PC-3 (cell line): ENCODE results near the gene USP48. TPM values are rescaled to one million over a fixed set of nuclear protein-coding genes. Genes with fewer than 3 reads are reported as not detected.
A peak's percentile ranks its signal among the peaks of the same experiment; 100 is the strongest.

ENCODE experiments used
- ATAC-seq: fragments of 200-7000 bp; cut with Tn5 transposase; 2 replicates; pipeline ENCODE4 v1.9.1; 2020; ENCODE audit warnings: mild to moderate bottlenecking, moderate library complexity
- BruUV-seq: library from RNA; stranded (reverse); fragments of 400-500 nt; replicated peaks from 2 replicates; lab custom pipeline; 2021; lab: Mats Ljungman, UMichigan
- CTCF ChIA-PET: fragments of 300-600 bp; sonication (Branson Sonifier 250); formaldehyde crosslinking; loops from one replicate; lab custom pipeline; 2022; ENCODE audit warnings: antibody characterized with exemption; lab: Charles Lee
- POLR2A ChIA-PET: fragments of 300-600 bp; sonication (Branson Sonifier 250); formaldehyde crosslinking; loops from one replicate; lab custom pipeline; 2022; ENCODE audit warnings: antibody characterized with exemption; ENCODE audit not compliant: unreplicated experiment; lab: Charles Lee
- DNase-seq: peaks from one replicate; pipeline ENCODE4 v3.0.0-alpha.2; 2015
- H2AFZ ChIP-seq: fragments of 300-600 bp; sonication (generic); 2 replicates; pipeline ENCODE4 v1.6.0; 2016; ENCODE audit warnings: antibody characterized with exemption, low read length
- H3F3A ChIP-seq: fragments of 300-600 bp; sonication (generic); one replicate; pipeline ENCODE4 v1.6.0; 2017; ENCODE audit warnings: antibody characterized with exemption, low read length, control low read depth, mild to moderate bottlenecking; ENCODE audit not compliant: unreplicated experiment
- H3K27ac ChIP-seq: fragments of 300-600 bp; sonication (generic); 2 replicates; pipeline ENCODE4 v1.5.1; 2016; ENCODE audit warnings: mild to moderate bottlenecking, low read length
- H3K27me3 ChIP-seq: fragments of 300-600 bp; sonication (generic); 2 replicates; pipeline ENCODE4 v1.6.1; 2016; ENCODE audit warnings: low read length, mixed read lengths
- H3K36me3 ChIP-seq: fragments of 300-600 bp; sonication (generic); 2 replicates; pipeline ENCODE4 v1.6.1; 2016; ENCODE audit warnings: low read depth, mixed run types, low read length, mixed read lengths
- H3K4me1 ChIP-seq: fragments of 300-600 bp; sonication (generic); 2 replicates; pipeline ENCODE4 v1.5.1; 2016; ENCODE audit warnings: low read length; ENCODE audit not compliant: insufficient read depth
- H3K4me2 ChIP-seq: fragments of 300-600 bp; sonication (generic); 2 replicates; pipeline ENCODE4 v1.6.0; 2016; ENCODE audit warnings: low read length
- H3K4me3 ChIP-seq: fragments of 300-600 bp; sonication (generic); 2 replicates; pipeline ENCODE4 v1.5.1; 2016; ENCODE audit warnings: mild to moderate bottlenecking, low read length, mixed read lengths
- H3K79me2 ChIP-seq: fragments of 300-600 bp; sonication (generic); 2 replicates; pipeline ENCODE4 v1.6.1; 2017; ENCODE audit warnings: low read length, mixed read lengths
- H3K9ac ChIP-seq: fragments of 300-600 bp; sonication (generic); 2 replicates; pipeline ENCODE4 v1.6.0; 2016; ENCODE audit warnings: mild to moderate bottlenecking, low read length
- H3K9me2 ChIP-seq: fragments of 300-600 bp; sonication (generic); replicated peaks from 2 replicates; pipeline ENCODE4 v1.6.1; 2016; ENCODE audit warnings: mixed run types, low read length, mixed read lengths
- H3K9me3 ChIP-seq: fragments of 300-600 bp; sonication (generic); 2 replicates; pipeline ENCODE4 v1.6.1; 2016; ENCODE audit warnings: low read length, mixed read lengths
- H4K20me1 ChIP-seq: fragments of 300-600 bp; sonication (generic); 2 replicates; pipeline ENCODE4 v1.6.1; 2016; ENCODE audit warnings: low read length, mixed read lengths
- EZH2 ChIP-seq: fragments of 300-600 bp; sonication (generic); IDR thresholded peaks from one replicate; pipeline ENCODE4 v1.6.1; 2017; ENCODE audit warnings: antibody characterized with exemption, mild to moderate bottlenecking, low read length; ENCODE audit not compliant: unreplicated experiment
- EZH2phosphoT487 ChIP-seq: fragments of 300-600 bp; sonication (generic); IDR thresholded peaks from 2 replicates; pipeline ENCODE4 v1.6.1; 2018; ENCODE audit warnings: mild to moderate bottlenecking, antibody characterized with exemption, low read length, borderline replicate concordance
- intact Hi-C: fragments of 100-400 bp; cut with micrococcal nuclease; formaldehyde crosslinking; loops from 2 replicates; pipeline ENCODE4 v1.9.0; 2023
- total RNA-seq: library from RNA; depleted of rRNA; stranded (reverse); fragments of >200 nt; gene quantifications from 2 replicates; pipeline ENCODE4 v1.2.3, GENCODE V29; 2014
- TF ChIP-seq, protein P1 (sequence below): fragments of 300-600 bp; sonication (generic); conservative IDR thresholded peaks from 2 replicates; pipeline ENCODE4 v1.5.1; 2017; ENCODE audit warnings: antibody characterized with exemption, low read depth, mild to moderate bottlenecking, low read length

Gene USP48
- total RNA-seq, 1 experiment from 2014 or later: 33.3 TPM

- TF ChIP-seq EZH2: no peak
- Histone ChIP-seq H4K20me1 (peaks cover 14% of the 10 kb centered on the region), H3K27ac (peak overlapping the region; percentile 99), H3K4me3 (peak overlapping the region; percentile 86), H3K9me2 (no peaks in the 10 kb centered on the region), H3K9me3 (no peaks in the 10 kb centered on the region), H3F3A (no peaks in the 10 kb centered on the region), H3K4me2 (peak overlapping the region; percentile 100), H3K27me3 (no peaks in the 10 kb centered on the region), H3K4me1 (peaks cover 28% of the 10 kb centered on the region), H3K9ac (peak overlapping the region; percentile 99), H3K36me3 (peaks cover 3% of the 10 kb centered on the region; the same call in 1 of the 2 replicates), H2AFZ (peak overlapping the region; percentile 98; the same call in 1 of the 2 replicates), H3K79me2 (peaks cover 38% of the 10 kb centered on the region)
- intact Hi-C loops: loop anchor here (2.0 to 10.0 kb wide), 3 partner anchors 33 to 181 kb away; partner anchors contain the start of gene HSPG2
- ChIA-PET POLR2A (interaction anchor here (0.7 to 0.8 kb wide), 2 partner anchors 241 to 334 kb away, joined by 3 to 6 read pairs; no protein-coding TSS in a partner anchor), CTCF (interaction anchor here (1.1 kb wide), 1 partner anchor 239 kb away, joined by 4 read pairs; no protein-coding TSS in a partner anchor)
- ATAC-seq (no peak; the same call in 1 of the 2 replicates), DNase-seq (no peak)
- BruUV-seq: no TSS peak
Measured at GRCh38 chr1:21783679-21784603, 992 bp upstream of the USP48 start.

- peak; percentile 21 for ATAC-seq
- peaks cover 26% of the 10 kb centered on the region for H3K4me1 ChIP-seq
- ChIA-PET POLR2A (interaction anchor here (0.5 to 0.6 kb wide), 2 partner anchors 12 to 190 kb away, joined by 9 to 15 read pairs; no protein-coding TSS in a partner anchor), CTCF (interaction anchor here (0.5 kb wide), 2 partner anchors 31 to 38 kb away, joined by 4 read pairs; no protein-coding TSS in a partner anchor)
- H3K27me3 ChIP-seq: no peaks in the 10 kb centered on the region
- TF ChIP-seq, protein P1, sequence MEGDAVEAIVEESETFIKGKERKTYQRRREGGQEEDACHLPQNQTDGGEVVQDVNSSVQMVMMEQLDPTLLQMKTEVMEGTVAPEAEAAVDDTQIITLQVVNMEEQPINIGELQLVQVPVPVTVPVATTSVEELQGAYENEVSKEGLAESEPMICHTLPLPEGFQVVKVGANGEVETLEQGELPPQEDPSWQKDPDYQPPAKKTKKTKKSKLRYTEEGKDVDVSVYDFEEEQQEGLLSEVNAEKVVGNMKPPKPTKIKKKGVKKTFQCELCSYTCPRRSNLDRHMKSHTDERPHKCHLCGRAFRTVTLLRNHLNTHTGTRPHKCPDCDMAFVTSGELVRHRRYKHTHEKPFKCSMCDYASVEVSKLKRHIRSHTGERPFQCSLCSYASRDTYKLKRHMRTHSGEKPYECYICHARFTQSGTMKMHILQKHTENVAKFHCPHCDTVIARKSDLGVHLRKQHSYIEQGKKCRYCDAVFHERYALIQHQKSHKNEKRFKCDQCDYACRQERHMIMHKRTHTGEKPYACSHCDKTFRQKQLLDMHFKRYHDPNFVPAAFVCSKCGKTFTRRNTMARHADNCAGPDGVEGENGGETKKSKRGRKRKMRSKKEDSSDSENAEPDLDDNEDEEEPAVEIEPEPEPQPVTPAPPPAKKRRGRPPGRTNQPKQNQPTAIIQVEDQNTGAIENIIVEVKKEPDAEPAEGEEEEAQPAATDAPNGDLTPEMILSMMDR: peak; percentile 35; the same call in 1 of the 2 replicates
- TF ChIP-seq EZH2phosphoT487: no peak
- no peaks in the 10 kb centered on the region for H3K9me3 ChIP-seq
- peak overlapping the region; percentile 99 for H3K27ac ChIP-seq
- no peaks in the 10 kb centered on the region for H3K9me2 ChIP-seq
- H3K4me2 ChIP-seq: peak overlapping the region; percentile 100
- no peaks in the 10 kb centered on the region for H3F3A ChIP-seq
- H3K4me3 ChIP-seq: peak overlapping the region; percentile 86
- peak; percentile 47 for DNase-seq
- peaks cover 54% of the 10 kb centered on the region for H3K79me2 ChIP-seq
- peaks cover 23% of the 10 kb centered on the region for H4K20me1 ChIP-seq
- peak overlapping the region; percentile 99 for H3K9ac ChIP-seq
- no TSS peak for BruUV-seq
- intact Hi-C loops: loop anchor here (2.0 to 10.0 kb wide), 3 partner anchors 34 to 182 kb away; partner anchors contain the start of gene HSPG2
- peak overlapping the region; percentile 98 for H2AFZ ChIP-seq
- H3K36me3 ChIP-seq: peaks cover 3% of the 10 kb centered on the region; the same call in 1 of the 2 replicates
Measured at GRCh38 chr1:21782349-21782867, 541 bp downstream of the USP48 start.

GRCh38 chr1:21781815-21782348 is 1.1 kb downstream of the USP48 start:
- Histone ChIP-seq H3K4me1 (peaks cover 26% of the 10 kb centered on the region), H3K27ac (peak overlapping the region; percentile 99), H4K20me1 (peaks cover 28% of the 10 kb centered on the region), H3K9me3 (no peaks in the 10 kb centered on the region), H3K9me2 (no peaks in the 10 kb centered on the region), H3K4me3 (peak overlapping the region; percentile 86), H3K9ac (peak overlapping the region; percentile 99), H3K4me2 (peak overlapping the region; percentile 100), H3F3A (no peaks in the 10 kb centered on the region), H3K36me3 (0 out of 2 replicates have a peak, but pooled peaks cover 3% of the 10 kb centered on the region), H3K27me3 (no peaks in the 10 kb centered on the region), H3K79me2 (peaks cover 59% of the 10 kb centered on the region), H2AFZ (peak overlapping the region; percentile 98)
- intact Hi-C loops: loop anchor here (2.0 to 10.0 kb wide), 3 partner anchors 35 to 183 kb away; partner anchors contain the start of gene HSPG2
- DNase-seq (peak; percentile 34), ATAC-seq (no peak)
- CTCF ChIA-PET: interaction anchor here (0.5 kb wide), 2 partner anchors 31 to 37 kb away, joined by 4 read pairs; no protein-coding TSS in a partner anchor
- TSS peak; percentile 54 for BruUV-seq
- POLR2A ChIA-PET: interaction anchor here (0.5 to 0.6 kb wide), 2 partner anchors 11 to 191 kb away, joined by 9 to 15 read pairs; no protein-coding TSS in a partner anchor
- TF ChIP-seq EZH2: no peak
- TF ChIP-seq, protein P1: no peak
- TF ChIP-seq EZH2phosphoT487: no peak
